Measurements from ENCODE around the gene CCNF. TPM values are rescaled to one million over a fixed set of nuclear protein-coding genes. Genes with fewer than 3 reads are reported as not detected.

Gene CCNF, protein sequence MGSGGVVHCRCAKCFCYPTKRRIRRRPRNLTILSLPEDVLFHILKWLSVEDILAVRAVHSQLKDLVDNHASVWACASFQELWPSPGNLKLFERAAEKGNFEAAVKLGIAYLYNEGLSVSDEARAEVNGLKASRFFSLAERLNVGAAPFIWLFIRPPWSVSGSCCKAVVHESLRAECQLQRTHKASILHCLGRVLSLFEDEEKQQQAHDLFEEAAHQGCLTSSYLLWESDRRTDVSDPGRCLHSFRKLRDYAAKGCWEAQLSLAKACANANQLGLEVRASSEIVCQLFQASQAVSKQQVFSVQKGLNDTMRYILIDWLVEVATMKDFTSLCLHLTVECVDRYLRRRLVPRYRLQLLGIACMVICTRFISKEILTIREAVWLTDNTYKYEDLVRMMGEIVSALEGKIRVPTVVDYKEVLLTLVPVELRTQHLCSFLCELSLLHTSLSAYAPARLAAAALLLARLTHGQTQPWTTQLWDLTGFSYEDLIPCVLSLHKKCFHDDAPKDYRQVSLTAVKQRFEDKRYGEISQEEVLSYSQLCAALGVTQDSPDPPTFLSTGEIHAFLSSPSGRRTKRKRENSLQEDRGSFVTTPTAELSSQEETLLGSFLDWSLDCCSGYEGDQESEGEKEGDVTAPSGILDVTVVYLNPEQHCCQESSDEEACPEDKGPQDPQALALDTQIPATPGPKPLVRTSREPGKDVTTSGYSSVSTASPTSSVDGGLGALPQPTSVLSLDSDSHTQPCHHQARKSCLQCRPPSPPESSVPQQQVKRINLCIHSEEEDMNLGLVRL
- 35.8 TPM for total RNA-seq (2021; ENCODE audit: unreplicated experiment)
- polyA plus RNA-seq (2012; ENCODE audit: insufficient read length): 17.6 TPM
- Bru-seq, nascent RNA: percentile 67 among the genes with signal in this experiment
- percentile 75 among the genes with signal in this experiment for BruChase-seq, experiment 1, labeled RNA remaining after a 2-hour chase
- percentile 75 among the genes with signal in this experiment for BruChase-seq, experiment 2, labeled RNA remaining after a 6-hour chase
- long read RNA-seq, full-length matches to known transcripts: 15 of 62 reads
- long read RNA-seq, partial matches to known transcripts: 17 of 62 reads
- long read RNA-seq, other reads (novel, unspliced or antisense): 30 of 62 reads

DNA sequence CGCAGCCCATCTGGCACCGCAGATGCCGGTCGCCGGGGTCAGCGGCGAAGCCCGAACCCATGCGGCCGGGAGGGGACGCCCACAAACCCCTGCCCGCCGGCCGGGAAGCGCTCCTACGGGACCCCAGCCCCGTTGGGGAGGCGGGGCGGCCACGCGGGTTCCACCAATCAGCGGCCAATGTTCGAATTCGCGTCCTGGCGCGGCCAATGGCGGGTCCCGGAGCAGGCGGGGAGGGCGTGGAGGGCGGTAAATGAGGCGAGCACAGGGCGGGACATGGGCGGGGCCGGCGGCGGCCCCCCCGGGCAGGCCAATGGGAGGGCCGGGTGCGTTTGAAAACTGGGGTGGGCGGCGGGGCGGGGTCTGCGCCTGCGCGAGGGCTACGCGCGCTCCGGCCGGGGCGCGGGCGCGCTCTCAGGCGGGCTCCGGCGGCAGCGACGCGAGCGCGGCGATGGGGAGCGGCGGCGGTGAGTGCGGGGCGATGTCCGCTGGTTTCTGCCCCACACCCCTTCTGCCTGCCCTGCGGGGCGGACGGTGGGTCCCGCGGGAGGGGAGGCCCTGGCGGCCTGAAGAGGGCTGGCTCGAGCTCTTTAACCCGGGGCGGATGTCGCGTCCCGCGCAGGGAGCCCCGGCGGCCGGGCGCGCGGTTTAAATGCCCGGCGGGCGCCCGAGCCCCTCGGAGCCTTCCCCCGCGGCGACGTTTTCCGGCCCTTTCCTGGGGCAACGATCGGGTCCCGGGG is at the start of gene CCNF:
Gene CCNF (plus strand): TSS at position 414 of the 737 bp plus-strand sequence. CDS start 35 bp downstream, at position 449.
- CTCF ChIA-PET: interaction anchor here (0.7 kb wide), 1 partner anchor 48 kb away, joined by 3 read pairs; no protein-coding TSS in a partner anchor

More for the DNA sequence above, at the start of gene CCNF:
- intact Hi-C loops (cut with micrococcal nuclease; ENCODE audit: unreplicated experiment) (no loop called here), in situ Hi-C loops (cut with HindIII; ENCODE audit: low pct_unique_long_range_greater_than_20kb, low sequenced_read_pairs) (no loop called here)
- Histone ChIP-seq H3K4me3 (ENCODE audit: low read depth in 2 of 2, low read length in 2 of 2) (peak within 1 kb of the TSS; percentile 76 to 80), H3K27me3 (ENCODE audit: control insufficient read depth, insufficient read depth, low read length) (no peaks in the 10 kb centered on the region), H3K4me1 (ENCODE audit: control insufficient read depth, insufficient read depth, low read length) (peaks cover 19% of the 10 kb centered on the region), H3K36me3 (ENCODE audit: control insufficient read depth, insufficient read depth, low read length) (peaks cover 16% of the 10 kb centered on the region), H3K9me3 (ENCODE audit: control insufficient read depth, insufficient read depth, low read depth, low read length) (no peaks in the 10 kb centered on the region), H3K27ac (ENCODE audit: low read length) (peak within 1 kb of the TSS; percentile 91)
- peak; percentile 72 for DNase-seq (ENCODE audit: low read depth, low spot score)
- BruUV-seq (replicated peaks): no TSS peak
- ATAC-seq: peak; percentile 94
- TF ChIP-seq TCF7L2 (IDR thresholded peaks at IDR 0.05; ENCODE audit: low read depth, low read length) (no peak), SIN3A (IDR thresholded peaks at IDR 0.05; ENCODE audit: borderline replicate concordance, insufficient read depth, low read depth, low read length) (peak; percentile 90; the same call in 1 of the 2 replicates), POLR2AphosphoS5 (IDR thresholded peaks at IDR 0.05; ENCODE audit: low read depth, low read length) (peak; percentile 50)
- TF ChIP-seq, protein P1, sequence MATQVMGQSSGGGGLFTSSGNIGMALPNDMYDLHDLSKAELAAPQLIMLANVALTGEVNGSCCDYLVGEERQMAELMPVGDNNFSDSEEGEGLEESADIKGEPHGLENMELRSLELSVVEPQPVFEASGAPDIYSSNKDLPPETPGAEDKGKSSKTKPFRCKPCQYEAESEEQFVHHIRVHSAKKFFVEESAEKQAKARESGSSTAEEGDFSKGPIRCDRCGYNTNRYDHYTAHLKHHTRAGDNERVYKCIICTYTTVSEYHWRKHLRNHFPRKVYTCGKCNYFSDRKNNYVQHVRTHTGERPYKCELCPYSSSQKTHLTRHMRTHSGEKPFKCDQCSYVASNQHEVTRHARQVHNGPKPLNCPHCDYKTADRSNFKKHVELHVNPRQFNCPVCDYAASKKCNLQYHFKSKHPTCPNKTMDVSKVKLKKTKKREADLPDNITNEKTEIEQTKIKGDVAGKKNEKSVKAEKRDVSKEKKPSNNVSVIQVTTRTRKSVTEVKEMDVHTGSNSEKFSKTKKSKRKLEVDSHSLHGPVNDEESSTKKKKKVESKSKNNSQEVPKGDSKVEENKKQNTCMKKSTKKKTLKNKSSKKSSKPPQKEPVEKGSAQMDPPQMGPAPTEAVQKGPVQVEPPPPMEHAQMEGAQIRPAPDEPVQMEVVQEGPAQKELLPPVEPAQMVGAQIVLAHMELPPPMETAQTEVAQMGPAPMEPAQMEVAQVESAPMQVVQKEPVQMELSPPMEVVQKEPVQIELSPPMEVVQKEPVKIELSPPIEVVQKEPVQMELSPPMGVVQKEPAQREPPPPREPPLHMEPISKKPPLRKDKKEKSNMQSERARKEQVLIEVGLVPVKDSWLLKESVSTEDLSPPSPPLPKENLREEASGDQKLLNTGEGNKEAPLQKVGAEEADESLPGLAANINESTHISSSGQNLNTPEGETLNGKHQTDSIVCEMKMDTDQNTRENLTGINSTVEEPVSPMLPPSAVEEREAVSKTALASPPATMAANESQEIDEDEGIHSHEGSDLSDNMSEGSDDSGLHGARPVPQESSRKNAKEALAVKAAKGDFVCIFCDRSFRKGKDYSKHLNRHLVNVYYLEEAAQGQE (IDR thresholded peaks at IDR 0.05; ENCODE audit: insufficient read depth in 1 of 2, low read depth in 2 of 2, low read length in 1 of 2): no peak
- TF ChIP-seq, protein P2, sequence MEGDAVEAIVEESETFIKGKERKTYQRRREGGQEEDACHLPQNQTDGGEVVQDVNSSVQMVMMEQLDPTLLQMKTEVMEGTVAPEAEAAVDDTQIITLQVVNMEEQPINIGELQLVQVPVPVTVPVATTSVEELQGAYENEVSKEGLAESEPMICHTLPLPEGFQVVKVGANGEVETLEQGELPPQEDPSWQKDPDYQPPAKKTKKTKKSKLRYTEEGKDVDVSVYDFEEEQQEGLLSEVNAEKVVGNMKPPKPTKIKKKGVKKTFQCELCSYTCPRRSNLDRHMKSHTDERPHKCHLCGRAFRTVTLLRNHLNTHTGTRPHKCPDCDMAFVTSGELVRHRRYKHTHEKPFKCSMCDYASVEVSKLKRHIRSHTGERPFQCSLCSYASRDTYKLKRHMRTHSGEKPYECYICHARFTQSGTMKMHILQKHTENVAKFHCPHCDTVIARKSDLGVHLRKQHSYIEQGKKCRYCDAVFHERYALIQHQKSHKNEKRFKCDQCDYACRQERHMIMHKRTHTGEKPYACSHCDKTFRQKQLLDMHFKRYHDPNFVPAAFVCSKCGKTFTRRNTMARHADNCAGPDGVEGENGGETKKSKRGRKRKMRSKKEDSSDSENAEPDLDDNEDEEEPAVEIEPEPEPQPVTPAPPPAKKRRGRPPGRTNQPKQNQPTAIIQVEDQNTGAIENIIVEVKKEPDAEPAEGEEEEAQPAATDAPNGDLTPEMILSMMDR (IDR thresholded peaks at IDR 0.05): no peak
- POLR2A ChIA-PET: interaction anchor here (0.6 to 0.7 kb wide), 4 partner anchors 9 to 166 kb away, joined by 3 to 23 read pairs (median 6); no protein-coding TSS in a partner anchor

Measured in Panc1 (cell line).